Measurements from ENCODE around the gene ABCA4.

Gene ABCA4

DNA sequence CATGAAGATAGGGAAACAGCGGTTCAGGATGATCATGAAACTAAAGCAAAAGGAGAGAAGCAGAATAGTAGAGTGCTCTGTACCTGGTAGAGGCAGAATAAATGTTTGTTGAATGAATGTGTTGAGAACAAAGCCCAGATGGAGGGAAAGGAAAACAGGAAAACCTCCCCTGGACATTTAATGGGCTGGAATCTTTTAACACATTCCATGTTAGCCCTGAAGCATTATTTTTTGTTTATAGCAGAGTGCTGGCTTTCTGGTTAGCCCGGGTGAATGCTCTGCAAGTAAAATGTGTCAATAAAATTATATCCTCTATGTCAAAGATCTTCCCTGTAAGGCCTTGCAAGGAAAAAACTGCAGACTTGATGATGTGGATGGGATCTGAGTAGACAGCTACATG lies 60.2 kb downstream of the ABCA4 start:
- H3K27me3 ChIP-seq, result peaks cover 85% of the 10 kb centered on the region
- H3K4me3 ChIP-seq (ENCODE audit: low read depth in 1 of 2, low read length in 1 of 2), result no peak overlapping the region
- TF ChIP-seq, protein P1, sequence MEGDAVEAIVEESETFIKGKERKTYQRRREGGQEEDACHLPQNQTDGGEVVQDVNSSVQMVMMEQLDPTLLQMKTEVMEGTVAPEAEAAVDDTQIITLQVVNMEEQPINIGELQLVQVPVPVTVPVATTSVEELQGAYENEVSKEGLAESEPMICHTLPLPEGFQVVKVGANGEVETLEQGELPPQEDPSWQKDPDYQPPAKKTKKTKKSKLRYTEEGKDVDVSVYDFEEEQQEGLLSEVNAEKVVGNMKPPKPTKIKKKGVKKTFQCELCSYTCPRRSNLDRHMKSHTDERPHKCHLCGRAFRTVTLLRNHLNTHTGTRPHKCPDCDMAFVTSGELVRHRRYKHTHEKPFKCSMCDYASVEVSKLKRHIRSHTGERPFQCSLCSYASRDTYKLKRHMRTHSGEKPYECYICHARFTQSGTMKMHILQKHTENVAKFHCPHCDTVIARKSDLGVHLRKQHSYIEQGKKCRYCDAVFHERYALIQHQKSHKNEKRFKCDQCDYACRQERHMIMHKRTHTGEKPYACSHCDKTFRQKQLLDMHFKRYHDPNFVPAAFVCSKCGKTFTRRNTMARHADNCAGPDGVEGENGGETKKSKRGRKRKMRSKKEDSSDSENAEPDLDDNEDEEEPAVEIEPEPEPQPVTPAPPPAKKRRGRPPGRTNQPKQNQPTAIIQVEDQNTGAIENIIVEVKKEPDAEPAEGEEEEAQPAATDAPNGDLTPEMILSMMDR (IDR thresholded peaks at IDR 0.05), result no peak
- H3K36me3 ChIP-seq, result no peaks in the 10 kb centered on the region
- no peak overlapping the region for H3K27ac ChIP-seq
- no peaks in the 10 kb centered on the region for H3K9me3 ChIP-seq
- peaks cover 0 to 3% of the 10 kb centered on the region in 2 experiments for H3K4me1 ChIP-seq (ENCODE audit: control insufficient read depth in 1 of 2, insufficient read depth in 1 of 2, low read depth in 1 of 2, low read length in 1 of 2)

DNA sequence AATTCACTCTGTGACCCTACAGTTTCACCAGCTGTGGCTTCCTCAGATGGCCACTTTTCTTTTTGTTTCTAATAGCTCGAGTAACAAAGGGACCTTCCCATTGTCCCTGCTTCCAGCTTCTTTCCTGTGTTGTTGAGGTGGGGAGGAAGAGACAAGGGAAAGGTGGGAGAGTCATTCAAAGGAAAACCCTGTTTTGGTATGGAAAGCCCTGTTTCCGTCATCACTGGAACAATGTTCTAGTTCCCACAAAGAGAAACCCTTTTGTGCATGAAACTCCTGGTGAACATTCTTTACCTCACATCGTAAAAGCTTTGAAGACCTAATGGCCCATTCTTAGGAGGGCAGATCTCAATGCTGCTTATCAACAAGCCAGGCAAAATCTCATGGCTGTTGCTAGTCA lies 62.2 kb downstream of the ABCA4 start:
- TF ChIP-seq, protein P1 (IDR thresholded peaks at IDR 0.05), result no peak
- peaks cover 83% of the 10 kb centered on the region for H3K27me3 ChIP-seq
- H3K27ac ChIP-seq, result no peak overlapping the region
- H3K4me1 ChIP-seq (ENCODE audit: control insufficient read depth in 1 of 2, insufficient read depth in 1 of 2, low read depth in 1 of 2, low read length in 1 of 2), result peaks cover 0 to 3% of the 10 kb centered on the region in 2 experiments
- H3K36me3 ChIP-seq, result no peaks in the 10 kb centered on the region
- no peak overlapping the region for H3K4me3 ChIP-seq (ENCODE audit: low read depth in 1 of 2, low read length in 1 of 2)
- H3K9me3 ChIP-seq, result no peaks in the 10 kb centered on the region

DNA sequence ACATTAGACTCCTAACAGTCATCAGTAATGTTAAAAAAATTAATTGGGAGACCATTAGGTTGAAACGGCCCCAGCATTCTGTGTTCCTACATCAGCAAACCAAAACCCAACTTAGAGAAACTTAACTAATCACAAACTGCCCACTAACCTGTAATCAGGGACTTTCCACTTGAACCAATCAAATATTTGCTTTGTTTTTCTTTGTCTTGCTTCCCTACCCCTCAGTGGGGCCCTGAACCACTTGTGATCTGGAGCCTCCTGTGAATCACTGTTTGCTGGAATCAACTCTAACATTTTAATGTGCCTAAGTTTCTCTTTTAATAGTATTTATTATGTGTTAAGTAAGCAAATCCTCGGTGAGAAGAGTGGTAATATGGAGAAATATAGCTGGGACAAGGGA lies 64.0 kb downstream of the ABCA4 start:
- Histone ChIP-seq H3K27ac (no peak overlapping the region), H3K9me3 (no peaks in the 10 kb centered on the region), H3K36me3 (no peaks in the 10 kb centered on the region), H3K27me3 (peaks cover 72% of the 10 kb centered on the region), H3K4me3 (ENCODE audit: low read depth in 1 of 2, low read length in 1 of 2) (no peak overlapping the region), H3K4me1 (ENCODE audit: control insufficient read depth in 1 of 2, insufficient read depth in 1 of 2, low read depth in 1 of 2, low read length in 1 of 2) (peaks cover 0 to 3% of the 10 kb centered on the region in 2 experiments)
- TF ChIP-seq, protein P1 (IDR thresholded peaks at IDR 0.05), result no peak

DNA sequence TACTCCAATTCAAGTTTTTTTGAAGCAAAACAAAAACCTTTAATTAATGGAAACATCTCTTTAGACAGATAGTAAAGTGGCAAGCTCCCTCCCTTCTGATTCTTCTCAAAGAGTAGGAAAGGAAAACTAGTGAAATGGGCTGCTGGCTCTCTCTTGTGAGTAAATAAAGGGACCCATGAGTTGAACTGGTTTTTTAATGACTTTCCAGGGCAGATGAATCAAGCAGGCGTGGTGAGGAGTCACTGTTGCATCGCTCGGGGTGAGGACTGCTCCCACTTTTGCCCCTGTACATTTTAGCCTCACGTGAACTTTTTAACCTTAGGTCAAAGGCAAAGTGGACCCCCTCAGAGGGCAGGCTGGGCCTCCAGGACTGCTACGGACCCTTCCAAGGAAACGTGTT lies 64.8 kb downstream of the ABCA4 start:
- no peak overlapping the region for H3K4me3 ChIP-seq (ENCODE audit: low read depth in 1 of 2, low read length in 1 of 2)
- no peaks in the 10 kb centered on the region for H3K36me3 ChIP-seq
- no peak overlapping the region for H3K27ac ChIP-seq
- TF ChIP-seq, protein P1 (IDR thresholded peaks at IDR 0.05), result no peak
- H3K27me3 ChIP-seq, result peaks cover 76% of the 10 kb centered on the region
- no peaks in the 10 kb centered on the region for H3K4me1 ChIP-seq (ENCODE audit: control insufficient read depth in 1 of 2, insufficient read depth in 1 of 2, low read depth in 1 of 2, low read length in 1 of 2)
- no peaks in the 10 kb centered on the region for H3K9me3 ChIP-seq

DNA sequence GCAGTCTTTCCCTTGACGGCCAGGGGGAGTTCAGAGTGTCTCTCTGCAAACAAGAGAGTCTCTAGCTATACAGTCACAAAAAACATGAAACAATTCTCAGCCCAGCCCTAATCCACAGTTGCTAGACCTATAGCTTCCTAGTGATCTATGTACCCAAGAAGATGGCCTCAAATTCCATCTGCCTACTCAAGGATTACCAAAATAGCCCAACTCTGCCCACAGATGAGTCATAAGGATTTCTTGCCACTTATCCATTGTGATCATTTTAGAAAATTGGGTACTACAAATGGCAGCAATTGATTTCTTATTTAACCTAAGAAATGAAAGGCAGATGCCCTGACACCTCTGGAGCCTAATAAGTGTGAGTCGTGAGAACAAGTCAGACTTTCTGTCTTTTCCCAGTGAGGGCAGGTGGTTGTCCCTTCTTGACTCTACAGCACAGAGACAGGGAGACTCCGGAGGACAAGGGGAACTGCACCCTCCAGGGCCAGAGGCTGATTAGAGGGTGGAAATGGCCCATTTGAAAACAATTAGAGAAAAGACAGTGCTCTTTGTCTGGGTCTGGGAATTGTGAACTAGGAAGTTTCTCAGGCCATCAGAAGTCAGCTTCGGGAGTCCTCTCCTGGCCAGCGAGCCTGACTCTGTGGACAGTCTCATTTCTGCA lies 65.4 kb downstream of the ABCA4 start:
- Histone ChIP-seq H3K36me3 (no peaks in the 10 kb centered on the region), H3K9me3 (no peaks in the 10 kb centered on the region), H3K27me3 (peaks cover 73% of the 10 kb centered on the region), H3K4me3 (ENCODE audit: low read depth in 1 of 2, low read length in 1 of 2) (no peak overlapping the region), H3K27ac (no peak overlapping the region), H3K4me1 (ENCODE audit: control insufficient read depth in 1 of 2, insufficient read depth in 1 of 2, low read depth in 1 of 2, low read length in 1 of 2) (no peaks in the 10 kb centered on the region)
- TF ChIP-seq, protein P1 (IDR thresholded peaks at IDR 0.05), result no peak

All from neutrophil (primary cell).